AG04449 (cell line): ENCODE measurements around the gene UBALD2.
"Not testable (repeated sequence)": the region's sequence is repeated elsewhere in the genome, so short reads cannot be mapped to it uniquely, and the experiment has no call there.

Experiments
- CTCF ChIA-PET: fragments of 350-600 bp; formaldehyde crosslinking; extraction: SDS; loops from one replicate; lab custom pipeline; 2021; ENCODE audit warnings: antibody characterized with exemption; lab: Yijun Ruan, JAX
- POLR2A ChIA-PET: fragments of 400-600, 350-600 bp; formaldehyde crosslinking; extraction: SDS; loops from one replicate; lab custom pipeline; 2020; ENCODE audit warnings: antibody characterized with exemption, inconsistent platforms; lab: Yijun Ruan, JAX
- DNase-seq: peaks from one replicate; pipeline ENCODE4 v3.0.0-alpha.2; 2010; ENCODE audit warnings: low read depth, low spot score
- H3K4me3 ChIP-seq: 2 replicates; pipeline ENCODE4 v1.5.1; 2011; ENCODE audit warnings: low read depth, mild to moderate bottlenecking, control low read depth, low read length
- CTCF ChIP-seq: IDR thresholded peaks from one replicate; pipeline ENCODE4 v1.5.1; 2011; ENCODE audit warnings: mild to moderate bottlenecking, moderate library complexity, low read length, control low read depth, inconsistent platforms; ENCODE audit not compliant: insufficient read depth; ENCODE audit errors: missing control alignments

Gene UBALD2

GRCh38 chr17:76255801-76256429 lies 9.2 kb upstream of the UBALD2 start:
- ChIA-PET CTCF (no interaction called here), POLR2A (no interaction called here)
- no peak overlapping the region for H3K4me3 ChIP-seq
- TF ChIP-seq CTCF = no peak
- no peak for DNase-seq

GRCh38 chr17:76256430-76257050 lies 8.6 kb upstream of the UBALD2 start:
- DNase-seq, POLR2A ChIA-PET, H3K4me3 ChIP-seq: not testable (repeated sequence)
- CTCF ChIA-PET = interaction anchor here (1.0 kb wide), 1 partner anchor 10 kb away, joined by 3 read pairs; no protein-coding TSS in a partner anchor

- POLR2A ChIA-PET = no interaction called here
- no peak for TF ChIP-seq CTCF
- no peak for DNase-seq
- CTCF ChIA-PET = interaction anchor here (2.3 kb wide), 1 partner anchor 19 kb away, joined by 15 read pairs; no protein-coding TSS in a partner anchor
- H3K4me3 ChIP-seq = no peak overlapping the region
Observed at GRCh38 chr17:76260220-76260619, 4.9 kb upstream of the UBALD2 start.

- POLR2A ChIA-PET = no interaction called here
- H3K4me3 ChIP-seq = no peak overlapping the region
- CTCF ChIA-PET = interaction anchor here (2.0 to 2.3 kb wide), 2 partner anchors 11 to 18 kb away, joined by 4 to 15 read pairs; no protein-coding TSS in a partner anchor
- no peak for DNase-seq
- TF ChIP-seq CTCF = no peak
Observed at GRCh38 chr17:76260669-76261068, 4.5 kb upstream of the UBALD2 start.

- POLR2A ChIA-PET = no interaction called here
- DNase-seq = no peak
- CTCF ChIA-PET = interaction anchor here (2.0 to 3.9 kb wide), 3 partner anchors 12 to 23 kb away, joined by 4 to 41 read pairs (median 5); no protein-coding TSS in a partner anchor
- no peak overlapping the region for H3K4me3 ChIP-seq
- TF ChIP-seq CTCF = no peak
Observed at GRCh38 chr17:76261421-76262215, 3.5 kb upstream of the UBALD2 start.

GRCh38 chr17:76262732-76263344 lies 2.3 kb upstream of the UBALD2 start:
- ChIA-PET CTCF (interaction anchor here (0.8 to 3.9 kb wide), 8 partner anchors 11 to 142 kb away, joined by 3 to 41 read pairs (median 4); no protein-coding TSS in a partner anchor), POLR2A (no interaction called here)
- TF ChIP-seq CTCF = no peak
- no peak overlapping the region for H3K4me3 ChIP-seq
- no peak for DNase-seq
